ENCODE results near the gene SEMA5B. TPM values are rescaled to one million over a fixed set of nuclear protein-coding genes. Genes with fewer than 3 reads are reported as not detected.

SEMA5B gene
- total RNA-seq, 2 experiments from 2014 or later = 0.30 TPM; not detected in 1

GRCh38 chr3:122893754-122894668, 133.6 kb downstream of the SEMA5B start:
- H3K36me3 Mint-ChIP-seq (ENCODE audit: low read depth) = no peaks in the 10 kb centered on the region
- H3K4me3 Mint-ChIP-seq = no peak overlapping the region
- peaks cover 27% of the 10 kb centered on the region for H3K27me3 Mint-ChIP-seq
- no peak overlapping the region for H3K27ac Mint-ChIP-seq
- POLR2A ChIA-PET = no interaction called here
- CTCF ChIA-PET = interaction anchor here (1.5 kb wide), 1 partner anchor 137 kb away, joined by 4 read pairs; no protein-coding TSS in a partner anchor
- H3K4me1 Mint-ChIP-seq = peaks cover 29% of the 10 kb centered on the region
- no peak for DNase-seq
- no peaks in the 10 kb centered on the region for H3K9me3 Mint-ChIP-seq

DNA sequence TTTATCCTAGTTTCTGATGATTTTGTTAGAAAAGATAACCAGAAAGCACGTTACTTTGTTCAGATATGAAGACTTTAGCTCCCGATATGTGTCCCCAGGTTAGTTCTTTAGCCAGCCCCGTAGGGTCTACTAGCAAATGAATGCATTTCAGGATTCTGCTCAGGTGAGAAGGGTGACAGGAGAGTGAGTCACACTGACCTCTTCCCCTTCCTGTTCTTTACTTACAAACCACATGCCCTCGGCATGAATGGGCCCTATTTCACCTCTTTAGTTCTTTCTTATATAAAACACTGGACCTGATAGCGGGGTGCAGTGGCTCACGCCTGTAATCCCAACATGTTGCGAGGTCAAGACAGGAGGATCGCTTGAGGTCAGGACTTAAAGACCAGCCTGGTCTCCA, 134.3 kb downstream of the SEMA5B start:
- H3K4me3 Mint-ChIP-seq = no peak overlapping the region
- CTCF ChIA-PET = interaction anchor here (1.5 kb wide), 1 partner anchor 136 kb away, joined by 4 read pairs; no protein-coding TSS in a partner anchor
- H3K27me3 Mint-ChIP-seq = peaks cover 19% of the 10 kb centered on the region
- H3K36me3 Mint-ChIP-seq (ENCODE audit: low read depth) = no peaks in the 10 kb centered on the region
- no peaks in the 10 kb centered on the region for H3K9me3 Mint-ChIP-seq
- H3K4me1 Mint-ChIP-seq = peaks cover 29% of the 10 kb centered on the region
- POLR2A ChIA-PET = no interaction called here
- no peak overlapping the region for H3K27ac Mint-ChIP-seq
- DNase-seq = peak; percentile 40

- CTCF ChIA-PET = interaction anchor here (0.9 kb wide), 1 partner anchor 137 kb away, joined by 3 read pairs; no protein-coding TSS in a partner anchor
- POLR2A ChIA-PET = no interaction called here
- H3K9me3 Mint-ChIP-seq = no peaks in the 10 kb centered on the region
- no peaks in the 10 kb centered on the region for H3K36me3 Mint-ChIP-seq (ENCODE audit: low read depth)
- peaks cover 29% of the 10 kb centered on the region for H3K4me1 Mint-ChIP-seq
- no peak overlapping the region for H3K4me3 Mint-ChIP-seq
- no peak overlapping the region for H3K27ac Mint-ChIP-seq
- DNase-seq = no peak
- H3K27me3 Mint-ChIP-seq = peaks cover 19% of the 10 kb centered on the region
Measured at GRCh38 chr3:122892118-122892960, 135.2 kb downstream of the SEMA5B start.

- Mint-ChIP-seq H3K4me1 (peaks cover 29% of the 10 kb centered on the region), H3K36me3 (ENCODE audit: low read depth) (no peaks in the 10 kb centered on the region), H3K27ac (no peak overlapping the region), H3K27me3 (peaks cover 9% of the 10 kb centered on the region), H3K9me3 (no peaks in the 10 kb centered on the region), H3K4me3 (no peak overlapping the region)
- CTCF ChIA-PET = no interaction called here
- no peak for DNase-seq
- POLR2A ChIA-PET = no interaction called here
Measured at GRCh38 chr3:122890720-122891220, 136.8 kb downstream of the SEMA5B start.

GRCh38 chr3:122890077-122890719, 137.4 kb downstream of the SEMA5B start:
- H3K4me1 Mint-ChIP-seq = peaks cover 29% of the 10 kb centered on the region
- ChIA-PET POLR2A (no interaction called here), CTCF (no interaction called here)
- no peaks in the 10 kb centered on the region for H3K36me3 Mint-ChIP-seq (ENCODE audit: low read depth)
- H3K27me3 Mint-ChIP-seq = peaks cover 5% of the 10 kb centered on the region
- DNase-seq = no peak
- no peaks in the 10 kb centered on the region for H3K9me3 Mint-ChIP-seq
- no peak overlapping the region for H3K27ac Mint-ChIP-seq
- no peak overlapping the region for H3K4me3 Mint-ChIP-seq

GRCh38 chr3:122886946-122887345, 140.6 kb downstream of the SEMA5B start:
- no peak overlapping the region for H3K4me3 Mint-ChIP-seq
- H3K9me3 Mint-ChIP-seq = no peaks in the 10 kb centered on the region
- no peaks in the 10 kb centered on the region for H3K36me3 Mint-ChIP-seq (ENCODE audit: low read depth)
- CTCF ChIA-PET = no interaction called here
- DNase-seq = no peak
- H3K27me3 Mint-ChIP-seq = no peaks in the 10 kb centered on the region
- no peak overlapping the region for H3K27ac Mint-ChIP-seq
- POLR2A ChIA-PET = no interaction called here
- peaks cover 13% of the 10 kb centered on the region for H3K4me1 Mint-ChIP-seq

DNA sequence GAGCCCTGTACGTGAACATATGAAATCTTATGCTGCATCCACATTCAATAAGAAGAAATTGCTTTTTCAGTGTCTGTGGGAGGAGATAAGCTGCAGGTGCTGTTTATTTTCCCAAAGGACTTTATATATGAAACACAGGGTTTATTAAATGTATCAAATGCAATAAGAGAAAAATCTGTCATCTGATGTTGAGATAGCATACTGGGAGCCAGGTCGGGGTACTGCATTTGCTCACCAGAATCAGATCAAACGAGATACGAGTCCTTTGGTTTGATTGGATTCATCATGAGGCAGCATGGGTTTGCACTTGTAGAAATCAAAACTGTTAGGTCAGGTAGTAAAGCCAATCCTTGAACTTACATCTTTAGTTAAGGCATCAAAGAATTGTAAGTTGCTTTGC, 141.3 kb downstream of the SEMA5B start:
- no peak for DNase-seq
- CTCF ChIA-PET = no interaction called here
- peaks cover 13% of the 10 kb centered on the region for H3K4me1 Mint-ChIP-seq
- H3K27me3 Mint-ChIP-seq = no peaks in the 10 kb centered on the region
- no peak overlapping the region for H3K4me3 Mint-ChIP-seq
- H3K36me3 Mint-ChIP-seq (ENCODE audit: low read depth) = peaks cover 2% of the 10 kb centered on the region
- H3K9me3 Mint-ChIP-seq = no peaks in the 10 kb centered on the region
- H3K27ac Mint-ChIP-seq = no peak overlapping the region
- POLR2A ChIA-PET = no interaction called here

DNA sequence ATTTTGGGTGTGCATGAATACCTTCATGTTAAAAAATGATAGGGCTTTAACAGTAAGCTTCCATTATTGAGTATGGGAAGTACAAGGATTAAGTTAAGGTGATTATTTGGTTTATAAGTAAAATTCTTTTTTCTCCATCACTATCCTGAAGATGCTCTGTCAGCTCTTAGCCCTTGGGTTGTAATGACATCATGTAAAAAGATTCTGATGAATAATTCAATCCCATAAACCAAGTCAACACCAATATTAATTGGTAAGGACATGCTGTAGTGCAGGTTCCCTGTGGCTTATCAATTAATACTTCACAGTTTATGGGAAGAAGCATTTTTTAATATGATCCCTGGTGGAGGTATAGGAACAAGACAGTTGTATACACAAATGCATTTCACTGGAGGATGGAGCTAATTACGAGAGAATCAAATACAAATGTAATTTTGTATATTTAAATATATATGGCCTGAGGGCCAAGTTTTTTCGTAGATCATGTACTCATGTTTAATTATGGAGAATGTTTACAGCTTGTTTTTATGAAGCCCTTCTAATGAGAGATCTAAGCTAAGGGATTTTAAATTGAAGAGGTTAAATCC, 145.1 kb downstream of the SEMA5B start:
- no peak for DNase-seq
- H3K4me3 Mint-ChIP-seq = no peak overlapping the region
- no peaks in the 10 kb centered on the region for H3K4me1 Mint-ChIP-seq
- no peaks in the 10 kb centered on the region for H3K27me3 Mint-ChIP-seq
- POLR2A ChIA-PET = no interaction called here
- no peak overlapping the region for H3K27ac Mint-ChIP-seq
- peaks cover 3% of the 10 kb centered on the region for H3K36me3 Mint-ChIP-seq (ENCODE audit: low read depth)
- no peaks in the 10 kb centered on the region for H3K9me3 Mint-ChIP-seq
- CTCF ChIA-PET = interaction anchor here (0.9 to 1.2 kb wide), 2 partner anchors 96 to 127 kb away, joined by 3 read pairs; no protein-coding TSS in a partner anchor

- Mint-ChIP-seq H3K4me3 (no peak overlapping the region), H3K36me3 (ENCODE audit: low read depth) (peaks cover 3% of the 10 kb centered on the region), H3K27ac (no peak overlapping the region), H3K27me3 (no peaks in the 10 kb centered on the region), H3K4me1 (peaks cover 8% of the 10 kb centered on the region), H3K9me3 (peaks cover under 1% of the 10 kb centered on the region)
- DNase-seq = no peak
- POLR2A ChIA-PET = no interaction called here
- CTCF ChIA-PET = interaction anchor here (0.7 kb wide), 1 partner anchor 14 kb away, joined by 3 read pairs; no protein-coding TSS in a partner anchor
Measured at GRCh38 chr3:122880624-122881023, 146.9 kb downstream of the SEMA5B start.

- no peak for DNase-seq
- H3K27me3 Mint-ChIP-seq = no peaks in the 10 kb centered on the region
- no peak overlapping the region for H3K27ac Mint-ChIP-seq
- CTCF ChIA-PET = interaction anchor here (0.7 kb wide), 1 partner anchor 14 kb away, joined by 3 read pairs; no protein-coding TSS in a partner anchor
- H3K4me3 Mint-ChIP-seq = no peak overlapping the region
- POLR2A ChIA-PET = no interaction called here
- peaks cover 3% of the 10 kb centered on the region for H3K9me3 Mint-ChIP-seq
- peaks cover 3% of the 10 kb centered on the region for H3K36me3 Mint-ChIP-seq (ENCODE audit: low read depth)
- peaks cover 12% of the 10 kb centered on the region for H3K4me1 Mint-ChIP-seq
Measured at GRCh38 chr3:122880173-122880572, 147.4 kb downstream of the SEMA5B start.

DNA sequence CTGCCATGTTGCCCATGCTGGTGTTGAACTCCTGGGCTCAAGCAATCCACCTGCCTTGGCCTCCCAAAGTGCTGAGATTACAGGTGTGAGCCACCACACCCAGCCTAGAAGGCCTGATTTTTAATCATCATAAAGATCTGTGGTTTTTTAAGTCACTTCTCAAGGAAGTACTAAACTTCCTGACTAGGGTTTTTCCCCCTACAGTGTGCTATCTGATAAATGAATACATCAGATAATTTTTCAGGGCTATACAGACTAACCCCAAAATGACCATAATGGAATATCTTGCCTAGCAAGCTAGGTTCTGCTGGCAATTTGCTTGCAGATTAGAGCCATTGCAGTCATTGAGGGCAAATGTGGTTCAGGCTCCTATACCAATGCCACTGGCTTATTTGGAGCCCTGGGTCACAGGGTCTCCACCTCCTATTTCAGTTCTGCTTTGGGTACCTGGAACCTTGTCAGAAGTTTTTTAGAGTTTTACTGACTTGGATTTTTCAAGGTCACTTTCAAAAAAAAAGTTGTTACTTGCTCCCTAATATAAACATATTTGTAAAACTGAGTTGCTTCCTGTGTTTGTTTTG, 151.9 kb downstream of the SEMA5B start:
- H3K4me3 Mint-ChIP-seq = no peak overlapping the region
- no peaks in the 10 kb centered on the region for H3K27me3 Mint-ChIP-seq
- peaks cover 7% of the 10 kb centered on the region for H3K36me3 Mint-ChIP-seq (ENCODE audit: low read depth)
- no peak overlapping the region for H3K27ac Mint-ChIP-seq
- H3K4me1 Mint-ChIP-seq = peaks cover 21% of the 10 kb centered on the region
- POLR2A ChIA-PET = no interaction called here
- H3K9me3 Mint-ChIP-seq = peaks cover 7% of the 10 kb centered on the region
- no peak for DNase-seq
- CTCF ChIA-PET = no interaction called here

DNA sequence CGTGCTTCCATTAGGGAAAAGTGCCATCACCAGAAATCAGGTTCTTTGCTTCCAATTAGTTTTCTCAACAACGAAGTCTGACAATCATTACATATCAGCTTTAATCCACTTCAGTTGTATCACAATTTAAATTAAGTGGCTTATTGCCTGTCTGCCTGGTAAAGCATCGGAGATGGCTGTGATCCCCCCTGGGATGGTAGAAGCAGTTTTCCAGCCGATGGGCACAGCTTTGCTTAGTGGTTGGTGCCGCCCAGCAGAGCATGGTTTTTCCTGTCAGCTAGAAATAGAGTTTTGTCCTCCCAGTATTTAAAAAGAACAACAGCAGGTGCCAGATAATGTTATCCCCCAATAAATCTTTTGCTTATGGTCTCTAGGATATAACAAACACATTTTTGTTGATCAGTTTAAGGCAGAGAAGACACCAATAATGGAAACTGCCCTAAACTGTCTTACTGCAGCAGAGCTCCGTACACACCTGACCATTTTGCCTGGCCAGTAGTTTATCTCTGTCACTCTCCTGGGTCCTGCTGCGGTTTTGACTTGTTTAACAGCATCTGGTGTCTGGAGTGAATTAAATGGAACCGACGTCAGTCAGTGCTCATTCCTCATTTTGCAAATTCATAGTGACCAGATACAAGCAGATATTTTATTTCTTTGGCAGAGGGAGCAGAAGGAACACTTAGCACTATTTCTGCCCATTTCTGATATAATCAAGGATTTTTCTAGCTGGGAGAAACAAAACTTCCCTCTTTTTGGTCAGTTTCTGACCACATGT, 153.6 kb downstream of the SEMA5B start:
- Mint-ChIP-seq H3K27ac (no peak overlapping the region), H3K36me3 (ENCODE audit: low read depth) (peaks cover 7% of the 10 kb centered on the region), H3K4me1 (peaks cover 21% of the 10 kb centered on the region), H3K4me3 (no peak overlapping the region), H3K27me3 (no peaks in the 10 kb centered on the region), H3K9me3 (peaks cover 7% of the 10 kb centered on the region)
- ChIA-PET CTCF (no interaction called here), POLR2A (no interaction called here)
- DNase-seq = no peak

All from activated CD4-positive, alpha-beta memory T cell treated with anti-CD3 and anti-CD28 coated beads, Interleukin-2, amount 10 ng/mL, durations not matched to agents 7 days and 5 days (primary cell).